Measurements from ENCODE around the gene HBP1.

GRCh38 chr7:107164092-107164491 is 4.7 kb upstream of the HBP1 start:
- TF ChIP-seq, protein P1, sequence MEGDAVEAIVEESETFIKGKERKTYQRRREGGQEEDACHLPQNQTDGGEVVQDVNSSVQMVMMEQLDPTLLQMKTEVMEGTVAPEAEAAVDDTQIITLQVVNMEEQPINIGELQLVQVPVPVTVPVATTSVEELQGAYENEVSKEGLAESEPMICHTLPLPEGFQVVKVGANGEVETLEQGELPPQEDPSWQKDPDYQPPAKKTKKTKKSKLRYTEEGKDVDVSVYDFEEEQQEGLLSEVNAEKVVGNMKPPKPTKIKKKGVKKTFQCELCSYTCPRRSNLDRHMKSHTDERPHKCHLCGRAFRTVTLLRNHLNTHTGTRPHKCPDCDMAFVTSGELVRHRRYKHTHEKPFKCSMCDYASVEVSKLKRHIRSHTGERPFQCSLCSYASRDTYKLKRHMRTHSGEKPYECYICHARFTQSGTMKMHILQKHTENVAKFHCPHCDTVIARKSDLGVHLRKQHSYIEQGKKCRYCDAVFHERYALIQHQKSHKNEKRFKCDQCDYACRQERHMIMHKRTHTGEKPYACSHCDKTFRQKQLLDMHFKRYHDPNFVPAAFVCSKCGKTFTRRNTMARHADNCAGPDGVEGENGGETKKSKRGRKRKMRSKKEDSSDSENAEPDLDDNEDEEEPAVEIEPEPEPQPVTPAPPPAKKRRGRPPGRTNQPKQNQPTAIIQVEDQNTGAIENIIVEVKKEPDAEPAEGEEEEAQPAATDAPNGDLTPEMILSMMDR (conservative IDR thresholded peaks at IDR 0.05; ENCODE audit: low read depth, low read length) = no peak
- TF ChIP-seq RAD21 (IDR thresholded peaks at IDR 0.05; ENCODE audit: low read length) = no peak
- no peak for TF ChIP-seq MAFK (IDR thresholded peaks at IDR 0.05; ENCODE audit: low read depth, low read length)
- TF ChIP-seq SMC3 (IDR thresholded peaks at IDR 0.05; ENCODE audit: low read depth, low read length) = no peak
- TF ChIP-seq POLR2A (IDR thresholded peaks at IDR 0.05; ENCODE audit: low read depth, low read length) = no peak
- TF ChIP-seq MAZ (IDR thresholded peaks at IDR 0.05; ENCODE audit: borderline replicate concordance, low read depth, low read length) = no peak
- no peak for TF ChIP-seq USF2 (IDR thresholded peaks at IDR 0.05; ENCODE audit: low read depth, low read length)
- TF ChIP-seq BHLHE40 (IDR thresholded peaks at IDR 0.05; ENCODE audit: low read depth, low read length) = no peak
- TF ChIP-seq CEBPB (IDR thresholded peaks at IDR 0.05; ENCODE audit: low read depth, low read length) = no peak
- no peak for TF ChIP-seq RFX5 (IDR thresholded peaks at IDR 0.05; ENCODE audit: low read depth, low read length)
- no peak for TF ChIP-seq FOS (IDR thresholded peaks at IDR 0.05; ENCODE audit: low read depth, low read length)

Data from IMR-90 (cell line).